HEK293 (cell line): ENCODE data around the gene TTBK1.

Experiments used
- CTCF ChIP-seq: fragments of 450-650 bp; formaldehyde crosslinking; IDR thresholded peaks from 2 replicates; pipeline ENCODE4 v1.5.1; 2016; ENCODE audit warnings: missing biosample characterization, missing genetic modification characterization
- HIC1 ChIP-seq: fragments of 450-650 bp; formaldehyde crosslinking; IDR thresholded peaks from 2 replicates; pipeline ENCODE4 v1.5.1; 2016; ENCODE audit warnings: missing biosample characterization, missing genetic modification characterization
- MZF1 ChIP-seq: fragments of 450-650 bp; formaldehyde crosslinking; IDR thresholded peaks from 2 replicates; pipeline ENCODE4 v1.5.1; 2017; ENCODE audit warnings: missing biosample characterization, missing genetic modification characterization, borderline replicate concordance
- REST ChIP-seq: fragments of 450-650 bp; formaldehyde crosslinking; IDR thresholded peaks from 2 replicates; pipeline ENCODE4 v1.5.1; 2016; ENCODE audit warnings: missing biosample characterization, missing genetic modification characterization
- ZBTB6 ChIP-seq: fragments of 450-650 bp; formaldehyde crosslinking; IDR thresholded peaks from 2 replicates; pipeline ENCODE4 v1.5.1; 2017; ENCODE audit warnings: missing biosample characterization, missing genetic modification characterization
- ZNF174 ChIP-seq: fragments of 450-650 bp; formaldehyde crosslinking; IDR thresholded peaks from 2 replicates; pipeline ENCODE4 v1.5.0; 2017; ENCODE audit warnings: missing biosample characterization, mild to moderate bottlenecking, missing genetic modification characterization
- ZNF211 ChIP-seq: fragments of 450-650 bp; formaldehyde crosslinking; IDR thresholded peaks from 2 replicates; pipeline ENCODE4 v1.5.1; 2016; ENCODE audit warnings: low read depth, missing biosample characterization, missing genetic modification characterization
- ZNF274 ChIP-seq, 2 experiments: fragments of 200-500 bp in 1 of 2; fragments of 450-650 bp in 1 of 2; sonication (Bioruptor generic) in 1 of 2; formaldehyde crosslinking in 1 of 2; IDR thresholded peaks; 2 replicates each; pipeline versions ENCODE4 v1.5.1 to v1.6.1; 2014 to 2016; ENCODE audit warnings: borderline replicate concordance in 1 of 2, inconsistent platforms in 1 of 2, low read length in 1 of 2, missing biosample characterization in 1 of 2, missing genetic modification characterization in 1 of 2
- ZNF37A ChIP-seq: fragments of 450-650 bp; IDR thresholded peaks from 2 replicates; pipeline ENCODE4 v1.5.1; 2018; ENCODE audit warnings: missing biosample characterization, missing genetic modification characterization
- ZNF513 ChIP-seq: fragments of 450-650 bp; IDR thresholded peaks from 2 replicates; pipeline ENCODE4 v1.5.1; 2018; ENCODE audit warnings: missing biosample characterization, missing genetic modification characterization
- ZNF514 ChIP-seq: fragments of 450-650 bp; formaldehyde crosslinking; IDR thresholded peaks from 2 replicates; pipeline ENCODE4 v1.5.1; 2016; ENCODE audit warnings: missing biosample characterization, missing genetic modification characterization
- ZNF621 ChIP-seq: fragments of 450-650 bp; formaldehyde crosslinking; IDR thresholded peaks from 2 replicates; pipeline ENCODE4 v1.5.1; 2017; ENCODE audit warnings: missing biosample characterization, missing genetic modification characterization
- ZNF776 ChIP-seq: fragments of 450-650 bp; formaldehyde crosslinking; IDR thresholded peaks from 2 replicates; pipeline ENCODE4 v1.5.0; 2017; ENCODE audit warnings: missing biosample characterization, missing genetic modification characterization, borderline replicate concordance

- TF ChIP-seq CTCF (tag by site-specific recombination) (no peak), ZNF513 (tag by site-specific recombination) (no peak), HIC1 (tag by site-specific recombination) (no peak), ZNF621 (tag by site-specific recombination) (no peak), ZNF514 (tag by site-specific recombination) (no peak), ZNF274 (IDR thresholded peaks at IDR 0.05; ENCODE audit: low read length) (no peak), ZNF274 (tag by site-specific recombination; IDR thresholded peaks at IDR 0.05; ENCODE audit: borderline replicate concordance) (no peak), ZNF776 (tag by site-specific recombination) (no peak), MZF1 (tag by site-specific recombination) (no peak), ZNF37A (no peak), ZBTB6 (tag by site-specific recombination) (no peak), ZNF174 (tag by site-specific recombination) (no peak), REST (tag by site-specific recombination) (no peak), ZNF211 (no peak)
These were observed 47.1 kb downstream of the TTBK1 start for GRCh38 chr6:43290339-43290904.
